OCI-LY3 (cell line): ENCODE data around the gene USP47.

Experiments
- H2AFZ ChIP-seq: fragments of 200-600, 300-600 bp; shearing (Covaris generic); 2 replicates; pipeline ENCODE4 v1.6.0; 2014; ENCODE audit warnings: antibody characterized with exemption, low read depth, low read length
- H3K27ac ChIP-seq: fragments of 200-600, 300-600 bp; sonication (generic); 2 replicates; pipeline ENCODE4 v1.5.1; 2014; ENCODE audit warnings: mild to moderate bottlenecking, low read length, moderate library complexity, mixed read lengths
- H3K27me3 ChIP-seq: fragments of 200-600, 300-600 bp; sonication (generic); 2 replicates; pipeline ENCODE4 v1.6.1; 2014; ENCODE audit warnings: low read depth, low read length, mixed read lengths
- H3K36me3 ChIP-seq: fragments of 200-600, 300-600 bp; sonication (generic); replicated peaks from 2 replicates; pipeline ENCODE3; 2014; ENCODE audit warnings: low read depth, low read length, mixed read lengths
- H3K4me1 ChIP-seq: fragments of 300-600, 200-600 bp; sonication (generic); 2 replicates; pipeline ENCODE4 v1.6.1; 2014; ENCODE audit warnings: low read length, mixed read lengths
- H3K4me2 ChIP-seq: fragments of 200-600, 300-600 bp; sonication (generic); 2 replicates; pipeline ENCODE4 v1.6.1; 2014; ENCODE audit warnings: low read length, mixed read lengths
- H3K4me3 ChIP-seq: fragments of 300-600, 200-600 bp; sonication (generic); 2 replicates; pipeline ENCODE4 v1.5.1; 2014; ENCODE audit warnings: antibody characterized with exemption, mild to moderate bottlenecking, low read length, moderate library complexity
- H3K79me2 ChIP-seq: fragments of 300-600, 200-600 bp; shearing (Covaris generic); 2 replicates; pipeline ENCODE4 v1.6.1; 2014; ENCODE audit warnings: mild to moderate bottlenecking, low read length, mixed read lengths
- H3K9ac ChIP-seq: fragments of 300-600, 200-600 bp; shearing (Covaris generic); 2 replicates; pipeline ENCODE4 v1.6.0; 2014; ENCODE audit warnings: mild to moderate bottlenecking, low read length, moderate library complexity
- H3K9me3 ChIP-seq: fragments of 200-600, 300-600 bp; shearing (Covaris generic); 2 replicates; pipeline ENCODE4 v1.6.1; 2014; ENCODE audit warnings: low read length, mixed read lengths; ENCODE audit not compliant: insufficient read depth
- H4K20me1 ChIP-seq: fragments of 200-600, 300-600 bp; sonication (generic); 2 replicates; pipeline ENCODE4 v1.6.1; 2016; ENCODE audit warnings: low read length, mixed read lengths; ENCODE audit not compliant: insufficient read depth
- EZH2phosphoT487 ChIP-seq: fragments of 200-600 bp; shearing (Covaris generic); IDR thresholded peaks from 2 replicates; pipeline ENCODE4 v1.6.1; 2018; ENCODE audit warnings: antibody characterized with exemption, mixed run types, low read depth
- TF ChIP-seq, protein P1 (sequence below): fragments of 200-600, 300-600 bp; sonication (generic); IDR thresholded peaks from 2 replicates; pipeline ENCODE4 v1.5.1; 2014; ENCODE audit warnings: antibody characterized with exemption, low read length, low read depth

The USP47 gene

DNA sequence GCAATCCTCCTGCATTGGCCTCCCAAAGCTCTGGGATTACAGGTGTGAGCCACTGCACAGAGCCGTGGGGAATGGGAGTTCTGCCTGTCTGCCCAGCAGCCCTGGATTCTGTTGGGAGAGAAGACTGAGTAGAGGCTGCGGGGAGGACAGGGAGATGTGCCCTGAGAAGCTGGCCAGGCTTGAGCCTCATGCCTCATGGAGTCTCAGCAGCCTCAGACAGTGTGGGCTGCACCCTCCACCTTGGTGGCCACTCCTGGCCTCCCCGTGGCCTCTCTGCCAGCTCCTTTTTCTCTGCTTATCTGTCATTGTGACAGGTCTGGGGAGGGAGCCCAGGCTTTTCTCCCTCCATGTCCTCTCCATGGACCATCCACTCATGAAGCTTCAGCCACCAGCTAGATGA, 123.4 kb downstream of the USP47 start:
- H3K27ac ChIP-seq, result no peak overlapping the region
- no peaks in the 10 kb centered on the region for H4K20me1 ChIP-seq
- H3K36me3 ChIP-seq, result no peaks in the 10 kb centered on the region
- no peaks in the 10 kb centered on the region for H3K9me3 ChIP-seq
- no peak overlapping the region for H3K4me2 ChIP-seq
- H3K9ac ChIP-seq, result no peak overlapping the region
- no peak for TF ChIP-seq EZH2phosphoT487
- TF ChIP-seq, protein P1, sequence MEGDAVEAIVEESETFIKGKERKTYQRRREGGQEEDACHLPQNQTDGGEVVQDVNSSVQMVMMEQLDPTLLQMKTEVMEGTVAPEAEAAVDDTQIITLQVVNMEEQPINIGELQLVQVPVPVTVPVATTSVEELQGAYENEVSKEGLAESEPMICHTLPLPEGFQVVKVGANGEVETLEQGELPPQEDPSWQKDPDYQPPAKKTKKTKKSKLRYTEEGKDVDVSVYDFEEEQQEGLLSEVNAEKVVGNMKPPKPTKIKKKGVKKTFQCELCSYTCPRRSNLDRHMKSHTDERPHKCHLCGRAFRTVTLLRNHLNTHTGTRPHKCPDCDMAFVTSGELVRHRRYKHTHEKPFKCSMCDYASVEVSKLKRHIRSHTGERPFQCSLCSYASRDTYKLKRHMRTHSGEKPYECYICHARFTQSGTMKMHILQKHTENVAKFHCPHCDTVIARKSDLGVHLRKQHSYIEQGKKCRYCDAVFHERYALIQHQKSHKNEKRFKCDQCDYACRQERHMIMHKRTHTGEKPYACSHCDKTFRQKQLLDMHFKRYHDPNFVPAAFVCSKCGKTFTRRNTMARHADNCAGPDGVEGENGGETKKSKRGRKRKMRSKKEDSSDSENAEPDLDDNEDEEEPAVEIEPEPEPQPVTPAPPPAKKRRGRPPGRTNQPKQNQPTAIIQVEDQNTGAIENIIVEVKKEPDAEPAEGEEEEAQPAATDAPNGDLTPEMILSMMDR, result no peak
- H2AFZ ChIP-seq, result no peak overlapping the region
- H3K4me1 ChIP-seq, result no peaks in the 10 kb centered on the region
- H3K27me3 ChIP-seq, result no peaks in the 10 kb centered on the region
- H3K79me2 ChIP-seq, result no peaks in the 10 kb centered on the region
- H3K4me3 ChIP-seq, result no peak overlapping the region

DNA sequence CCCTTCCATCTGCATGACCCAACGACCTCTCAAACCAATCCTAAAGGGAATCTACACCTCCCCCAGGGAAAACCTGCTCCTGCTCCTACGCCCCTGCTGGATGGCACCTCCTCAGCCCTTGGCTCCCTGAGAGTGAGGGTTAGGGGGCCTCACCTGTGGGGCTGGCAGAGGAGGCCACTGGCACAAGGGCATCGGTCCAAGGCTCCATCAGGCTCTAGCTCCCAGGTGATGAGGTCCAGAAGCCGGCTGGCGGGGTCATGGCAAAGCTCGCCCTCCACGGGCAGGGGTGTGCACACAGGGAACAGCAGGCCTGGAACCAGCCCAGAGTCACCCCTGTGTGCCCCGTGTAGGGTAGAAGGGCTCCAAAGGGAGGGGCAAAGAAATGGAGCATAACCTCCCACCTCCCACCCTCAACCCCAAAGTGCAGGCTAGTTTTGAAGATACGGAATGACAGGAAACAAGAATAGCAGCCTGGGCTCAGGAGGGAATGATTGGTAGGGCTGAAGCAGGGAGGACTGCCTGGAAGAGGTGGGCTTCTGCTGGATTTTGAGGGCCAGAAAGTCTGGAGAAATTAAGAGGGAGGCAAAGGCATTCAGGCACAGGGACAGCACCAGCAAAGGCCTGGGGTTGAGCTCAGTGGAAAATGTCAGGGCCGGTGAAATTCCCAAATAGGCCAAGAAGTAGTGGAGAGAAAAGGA, 124.0 kb downstream of the USP47 start:
- Histone ChIP-seq H2AFZ (no peak overlapping the region), H3K9ac (no peak overlapping the region), H3K36me3 (no peaks in the 10 kb centered on the region), H3K27me3 (no peaks in the 10 kb centered on the region), H3K4me3 (no peak overlapping the region), H3K4me1 (no peaks in the 10 kb centered on the region), H3K9me3 (no peaks in the 10 kb centered on the region), H4K20me1 (no peaks in the 10 kb centered on the region), H3K27ac (no peak overlapping the region), H3K4me2 (no peak overlapping the region), H3K79me2 (no peaks in the 10 kb centered on the region)
- TF ChIP-seq, protein P1, result no peak
- no peak for TF ChIP-seq EZH2phosphoT487

DNA sequence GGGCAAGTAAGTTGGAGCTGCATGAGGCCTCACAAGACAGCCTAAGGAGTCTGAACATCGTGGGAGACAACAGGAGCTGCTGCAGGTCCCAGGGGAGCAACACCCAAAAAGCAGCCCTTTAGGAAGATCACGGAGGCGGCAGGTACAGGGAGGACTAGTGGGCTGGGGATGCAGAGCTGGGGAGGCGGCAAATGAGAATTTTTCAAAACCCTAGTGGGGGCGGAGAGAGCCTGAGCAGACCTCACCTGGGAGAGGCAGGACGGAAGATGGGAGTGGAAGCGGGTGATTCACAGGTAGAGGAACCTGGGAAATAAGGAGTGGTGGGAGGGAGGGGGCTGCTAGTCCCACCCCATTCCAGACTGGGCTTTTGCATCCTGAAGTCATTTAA, 124.6 kb downstream of the USP47 start:
- H3K36me3 ChIP-seq, result no peaks in the 10 kb centered on the region
- no peak overlapping the region for H2AFZ ChIP-seq
- H3K27me3 ChIP-seq, result no peaks in the 10 kb centered on the region
- no peaks in the 10 kb centered on the region for H3K4me1 ChIP-seq
- TF ChIP-seq, protein P1, result no peak
- no peak for TF ChIP-seq EZH2phosphoT487
- no peaks in the 10 kb centered on the region for H4K20me1 ChIP-seq
- H3K9ac ChIP-seq, result no peak overlapping the region
- no peaks in the 10 kb centered on the region for H3K79me2 ChIP-seq
- H3K4me3 ChIP-seq, result no peak overlapping the region
- H3K9me3 ChIP-seq, result no peaks in the 10 kb centered on the region
- no peak overlapping the region for H3K4me2 ChIP-seq
- no peak overlapping the region for H3K27ac ChIP-seq

DNA sequence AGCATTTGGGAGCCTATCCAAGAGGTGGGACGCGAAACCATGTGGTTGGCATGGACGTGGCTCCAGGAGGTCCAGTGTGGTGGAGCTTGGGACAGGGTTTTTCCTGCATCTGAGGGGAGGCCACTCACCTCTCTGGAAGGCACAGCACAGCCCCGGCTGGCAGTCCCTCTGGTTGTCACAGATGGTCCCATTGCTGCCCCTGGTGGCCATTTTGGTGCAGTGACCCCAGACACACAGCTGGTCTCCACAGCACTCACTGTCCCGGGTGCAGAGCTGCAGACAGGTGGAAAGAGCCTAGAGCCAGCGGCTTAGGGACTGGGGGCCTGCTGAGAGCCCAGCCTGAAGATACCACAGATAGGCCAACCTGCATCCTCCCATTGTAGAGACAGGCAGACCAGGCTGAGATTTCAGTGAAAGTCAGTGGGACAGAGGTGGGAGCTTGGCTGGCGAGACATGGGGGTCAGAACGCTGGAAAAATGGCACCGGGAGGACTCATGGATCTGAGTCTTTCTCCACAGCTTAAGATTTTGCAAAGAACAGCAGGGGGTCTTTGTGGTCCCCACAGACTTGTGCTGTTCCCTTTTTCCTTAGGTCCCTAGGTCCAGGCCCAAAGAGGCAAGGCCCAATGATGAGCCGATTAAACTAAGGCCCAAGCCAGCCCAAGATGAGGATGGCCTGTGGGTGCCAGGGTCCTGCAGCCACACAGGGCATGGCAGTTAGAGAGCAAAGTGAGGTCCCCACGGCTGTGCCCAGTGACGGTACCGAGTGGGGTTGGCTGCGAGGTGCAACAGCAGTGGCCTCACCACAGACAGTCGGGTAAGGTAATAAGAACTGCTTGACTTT, 125.3 kb downstream of the USP47 start:
- H2AFZ ChIP-seq, result no peak overlapping the region
- no peak overlapping the region for H3K27ac ChIP-seq
- H3K9me3 ChIP-seq, result no peaks in the 10 kb centered on the region
- TF ChIP-seq, protein P1, result peak; percentile 62
- TF ChIP-seq EZH2phosphoT487, result no peak
- no peaks in the 10 kb centered on the region for H3K4me1 ChIP-seq
- H3K27me3 ChIP-seq, result no peaks in the 10 kb centered on the region
- no peaks in the 10 kb centered on the region for H4K20me1 ChIP-seq
- no peaks in the 10 kb centered on the region for H3K36me3 ChIP-seq
- H3K4me2 ChIP-seq, result no peak overlapping the region
- no peak overlapping the region for H3K4me3 ChIP-seq
- no peak overlapping the region for H3K9ac ChIP-seq
- H3K79me2 ChIP-seq, result no peaks in the 10 kb centered on the region
